Stimulated activated CD4-positive, alpha-beta T cell treated with anti-CD3 and anti-CD28 coated beads, TNF-alpha, amount 100 ng/mL, for 24 hours (primary cell): ENCODE data around the gene CLK4.

Experiments used
- DNase-seq, 3 experiments: peaks; one replicate each; pipeline ENCODE4 v3.0.0-alpha.2; 2020; ENCODE audit warnings: low read depth in 3 of 3

Gene CLK4

DNA sequence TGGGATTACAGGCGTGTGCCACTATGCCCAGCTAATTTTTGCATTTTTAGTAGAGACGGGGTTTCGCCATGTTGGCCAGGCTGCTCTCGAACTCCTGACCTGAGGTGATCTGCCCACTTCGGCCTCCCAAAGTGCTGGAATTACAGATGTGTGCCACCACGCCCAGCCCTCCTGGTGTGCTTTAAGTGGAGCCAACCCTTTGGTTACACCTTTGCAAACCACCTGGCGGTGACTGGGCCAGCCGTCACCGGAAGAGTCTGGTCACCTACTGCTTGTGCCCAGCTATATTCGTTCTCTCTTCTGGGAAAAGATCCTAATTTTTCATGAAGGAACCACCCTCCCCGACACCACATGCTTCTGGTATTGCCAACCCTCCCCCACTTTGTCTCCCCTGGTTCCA is 72.5 kb downstream of the CLK4 start:
- no peak for DNase-seq

DNA sequence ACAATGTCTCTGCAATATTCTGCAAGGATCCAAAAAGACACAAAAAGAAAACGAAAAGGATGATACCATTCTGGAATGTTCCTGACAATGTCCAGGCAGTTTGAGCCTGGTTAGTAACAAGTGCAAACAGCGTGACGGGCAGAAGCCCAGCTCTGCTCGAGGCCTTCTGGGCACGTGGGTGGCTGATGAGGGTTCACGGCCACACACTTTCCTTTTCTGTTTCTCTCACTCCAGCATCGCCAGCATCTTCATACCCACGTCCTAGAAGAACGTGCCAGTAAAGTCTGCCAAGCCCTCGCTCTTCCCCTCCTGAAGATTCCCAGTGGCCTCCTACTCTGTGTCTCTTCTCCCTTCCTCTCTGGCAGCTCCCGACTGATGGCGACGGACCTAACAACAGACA is 73.3 kb downstream of the CLK4 start:
- DNase-seq: no peak
